Hematopoietic multipotent progenitor cell treated with erythropoietin and hydrocortisone succinate and interleukin-3 and kit ligand, for 6 days (in vitro differentiated cells): Measurements from ENCODE around the gene PCP4L1.
A peak's percentile ranks its signal among the peaks of the same experiment; 100 is the strongest.
"Not testable (repeated sequence)": the region's sequence is repeated elsewhere in the genome, so short reads cannot be mapped to it uniquely, and the experiment has no call there.

ENCODE experiments used
- DNase-seq: peaks from one replicate; pipeline ENCODE4 v3.0.0-alpha.2; 2015

PCP4L1 gene

GRCh38 chr1:161273402-161273801, 14.9 kb downstream of the PCP4L1 start:
- no peak for DNase-seq

GRCh38 chr1:161274874-161275273, 16.3 kb downstream of the PCP4L1 start:
- DNase-seq, result no peak

GRCh38 chr1:161282991-161283390, 24.4 kb downstream of the PCP4L1 start:
- no peak for DNase-seq

GRCh38 chr1:161285113-161285512, 26.6 kb downstream of the PCP4L1 start:
- no peak for DNase-seq

- no peak for DNase-seq
These were observed 27.0 kb downstream of the PCP4L1 start for GRCh38 chr1:161285521-161285920.

- DNase-seq, result no peak
These were observed 29.0 kb downstream of the PCP4L1 start for GRCh38 chr1:161287482-161288054.

- no peak for DNase-seq
These were observed 32.2 kb downstream of the PCP4L1 start for GRCh38 chr1:161290779-161291178.

GRCh38 chr1:161297415-161297814, 38.9 kb downstream of the PCP4L1 start:
- DNase-seq, result no peak

- peak; percentile 36 for DNase-seq
These were observed 39.6 kb downstream of the PCP4L1 start for GRCh38 chr1:161298116-161298515.

GRCh38 chr1:161299347-161299746, 40.8 kb downstream of the PCP4L1 start:
- no peak for DNase-seq

GRCh38 chr1:161300478-161300877, 41.9 kb downstream of the PCP4L1 start:
- DNase-seq, result no peak

- DNase-seq, result peak; percentile 18
These were observed 46.7 kb downstream of the PCP4L1 start for GRCh38 chr1:161304927-161305866.

GRCh38 chr1:161305867-161306519, 47.4 kb downstream of the PCP4L1 start:
- DNase-seq, result peak; percentile 87

- peak; percentile 34 for DNase-seq
These were observed 48.8 kb downstream of the PCP4L1 start for GRCh38 chr1:161307230-161307768.

GRCh38 chr1:161307892-161308638, 49.5 kb downstream of the PCP4L1 start:
- peak; percentile 20 for DNase-seq

GRCh38 chr1:161309868-161310267, 51.3 kb downstream of the PCP4L1 start, which contains the start of gene MPZ:
Gene MPZ (minus strand): TSS chr1:161309968. CDS start chr1:161309905, 63 bp downstream.
- DNase-seq, result no peak

- no peak for DNase-seq
These were observed 53.1 kb downstream of the PCP4L1 start for GRCh38 chr1:161311595-161312181.

- peak; percentile 15 for DNase-seq
These were observed 55.1 kb downstream of the PCP4L1 start for GRCh38 chr1:161313554-161314200.

GRCh38 chr1:161314201-161314981, 55.8 kb downstream of the PCP4L1 start, which contains the start of gene SDHC:
Gene SDHC (plus strand): TSS chr1:161314381. CDS start chr1:161314406, 25 bp downstream.
- peak; percentile 94 for DNase-seq

GRCh38 chr1:161315841-161316674, 57.5 kb downstream of the PCP4L1 start:
- DNase-seq, result not testable (repeated sequence)
